Measurements from ENCODE around the gene IGF2BP3.

Gene IGF2BP3

GRCh38 chr7:23373151-23374004 is 96.9 kb downstream of the IGF2BP3 start:
- TF ChIP-seq CTCF (conservative IDR thresholded peaks at IDR 0.05; ENCODE audit: control insufficient read depth, insufficient read depth, low read depth, low read length), result no peak
- no peak overlapping the region for H3K4me3 ChIP-seq (ENCODE audit: control insufficient read depth, low read depth, low read length)
- peak; percentile 66 for DNase-seq (ENCODE audit: low read depth)

GRCh38 chr7:23372611-23373010 is 97.7 kb downstream of the IGF2BP3 start:
- TF ChIP-seq CTCF (conservative IDR thresholded peaks at IDR 0.05; ENCODE audit: control insufficient read depth, insufficient read depth, low read depth, low read length), result no peak
- DNase-seq (ENCODE audit: low read depth), result no peak
- H3K4me3 ChIP-seq (ENCODE audit: control insufficient read depth, low read depth, low read length), result no peak overlapping the region

GRCh38 chr7:23371654-23372053 is 98.6 kb downstream of the IGF2BP3 start:
- DNase-seq (ENCODE audit: low read depth), result no peak

DNA sequence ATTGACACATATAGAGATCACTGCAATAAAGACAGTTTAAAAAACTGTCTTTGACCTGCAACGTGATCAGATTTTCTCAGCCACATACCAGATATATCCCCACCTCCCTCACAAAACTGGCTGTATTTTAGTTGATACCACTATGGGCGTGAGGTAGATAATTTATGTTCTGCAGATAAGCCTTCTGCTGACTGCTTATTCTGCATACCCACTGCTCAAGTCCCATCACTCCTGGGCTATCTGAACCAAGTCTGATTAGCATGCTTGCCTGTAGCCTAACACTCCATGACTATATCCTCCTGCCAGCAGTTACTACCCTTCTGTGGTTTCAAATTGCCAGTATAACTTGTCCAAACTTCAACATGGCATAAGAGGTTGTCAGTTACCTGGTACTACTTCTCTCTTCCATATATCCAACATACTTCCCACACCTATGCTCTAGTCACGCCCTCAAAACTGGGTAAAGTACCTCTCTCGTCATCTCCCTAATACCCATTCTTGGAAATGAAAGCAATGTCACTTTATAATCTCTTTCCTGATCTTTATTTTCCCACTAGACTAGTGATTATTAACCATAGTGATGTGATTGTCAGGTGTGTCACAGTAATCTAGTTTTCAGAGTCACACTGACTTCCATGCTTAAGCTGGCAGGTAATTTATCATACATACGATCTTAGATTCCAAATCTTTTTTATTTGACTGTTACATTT is 100.4 kb downstream of the IGF2BP3 start:
- H3K4me3 ChIP-seq (ENCODE audit: control insufficient read depth, low read depth, low read length), result no peak overlapping the region
- no peak for DNase-seq (ENCODE audit: low read depth)
- no peak for TF ChIP-seq CTCF (conservative IDR thresholded peaks at IDR 0.05; ENCODE audit: control insufficient read depth, insufficient read depth, low read depth, low read length)

More at GRCh38 chr7:23371654-23372053, 98.6 kb downstream of the IGF2BP3 start:
- TF ChIP-seq CTCF (conservative IDR thresholded peaks at IDR 0.05; ENCODE audit: control insufficient read depth, insufficient read depth, low read depth, low read length), result no peak
- H3K4me3 ChIP-seq (ENCODE audit: control insufficient read depth, low read depth, low read length), result no peak overlapping the region

DNA sequence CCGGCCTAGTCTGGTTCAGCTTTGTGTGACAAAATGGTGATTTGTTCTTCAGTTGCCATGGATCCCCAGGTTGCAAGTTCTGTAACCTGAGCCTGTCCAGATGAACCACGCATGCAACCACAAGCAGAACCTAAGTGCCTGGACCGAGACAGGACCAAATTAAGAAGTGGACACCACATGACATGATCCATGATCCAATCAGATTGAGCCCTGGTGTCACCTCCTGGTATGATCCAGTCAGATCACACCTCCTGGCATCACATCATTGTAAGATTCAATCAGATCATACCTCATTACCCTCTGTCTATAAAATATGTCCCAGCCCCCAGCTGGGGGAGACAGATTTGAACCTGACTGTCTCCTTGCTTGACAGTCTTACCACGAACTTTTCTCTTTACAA is 101.2 kb downstream of the IGF2BP3 start:
- no peak for TF ChIP-seq CTCF (conservative IDR thresholded peaks at IDR 0.05; ENCODE audit: control insufficient read depth, insufficient read depth, low read depth, low read length)
- no peak overlapping the region for H3K4me3 ChIP-seq (ENCODE audit: control insufficient read depth, low read depth, low read length)
- no peak for DNase-seq (ENCODE audit: low read depth)

DNA sequence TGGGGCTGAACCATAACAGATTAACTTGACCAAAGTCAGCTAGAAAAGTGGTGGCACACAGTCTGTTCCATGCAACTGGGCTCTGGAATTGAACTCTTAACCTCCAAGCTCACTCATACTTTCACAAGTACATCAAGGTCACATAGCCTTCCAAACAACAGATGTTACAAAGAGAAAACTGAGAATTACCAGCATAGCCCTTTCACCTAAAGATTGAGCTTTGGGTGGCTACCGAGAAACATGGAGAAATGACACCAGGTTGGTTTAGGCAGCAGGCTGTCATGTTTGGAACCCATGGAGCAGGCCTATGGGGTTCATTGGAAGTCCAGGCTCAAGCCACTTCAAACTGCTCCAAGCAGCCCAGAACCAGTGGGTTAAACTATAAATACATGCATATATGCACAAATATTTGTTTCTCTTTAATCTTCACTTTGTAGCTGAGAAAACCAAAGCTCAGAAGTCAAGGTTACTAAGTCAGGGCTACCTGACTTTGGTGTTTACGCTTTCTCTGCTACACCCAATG is 112.1 kb downstream of the IGF2BP3 start:
- no peak overlapping the region for H3K4me3 ChIP-seq (ENCODE audit: control insufficient read depth, low read depth, low read length)
- no peak for DNase-seq (ENCODE audit: low read depth)
- TF ChIP-seq CTCF (conservative IDR thresholded peaks at IDR 0.05; ENCODE audit: control insufficient read depth, insufficient read depth, low read depth, low read length), result no peak

Measured in fibroblast of mammary gland (primary cell).